DND-41 (cell line): ENCODE data around the gene IER2.

Experiments
- ATAC-seq: fragments of 200-7000 bp; cut with Tn5 transposase; 3 replicates; pipeline ENCODE4 v1.9.1; 2021; ENCODE audit warnings: low read depth; ENCODE audit not compliant: insufficient read depth
- DNase-seq: peaks from one replicate; pipeline ENCODE4 v3.0.0-alpha.2; 2020
- H2AFZ ChIP-seq: 2 replicates; pipeline ENCODE4 v1.6.0; 2012; ENCODE audit warnings: low read depth, low read length
- H3K27ac ChIP-seq: 2 replicates; pipeline ENCODE4 v1.5.1; 2012; ENCODE audit warnings: low read length, inconsistent platforms
- H3K27me3 ChIP-seq: fragments of 200-600 bp; sonication (generic); 2 replicates; pipeline ENCODE4 v1.6.0; 2012; ENCODE audit warnings: low read length, mild to moderate bottlenecking, inconsistent platforms; ENCODE audit not compliant: insufficient read depth, poor library complexity
- H3K36me3 ChIP-seq: 2 replicates; pipeline ENCODE4 v1.5.1; 2012; ENCODE audit warnings: low read length, inconsistent platforms; ENCODE audit not compliant: insufficient read depth
- H3K4me1 ChIP-seq: 2 replicates; pipeline ENCODE4 v1.5.1; 2012; ENCODE audit warnings: mild to moderate bottlenecking, low read length; ENCODE audit not compliant: insufficient read depth
- H3K4me2 ChIP-seq: 2 replicates; pipeline ENCODE4 v1.6.0; 2012; ENCODE audit warnings: mild to moderate bottlenecking, moderate library complexity, low read length, inconsistent platforms; ENCODE audit not compliant: insufficient read depth
- H3K4me3 ChIP-seq, 2 experiments: fragments of 200-600 bp in 1 of 2; shearing (Covaris generic) in 1 of 2; 2 replicates each; pipeline ENCODE4 v1.5.1; 2012 to 2016; ENCODE audit warnings: inconsistent platforms in 2 of 2, low read length in 2 of 2, mild to moderate bottlenecking in 2 of 2, low read depth in 1 of 2, moderate library complexity in 1 of 2
- H3K79me2 ChIP-seq: 2 replicates; pipeline ENCODE4 v1.6.0; 2012; ENCODE audit warnings: low read length, inconsistent platforms; ENCODE audit not compliant: insufficient read depth
- H3K9ac ChIP-seq: 2 replicates; pipeline ENCODE4 v1.6.0; 2012; ENCODE audit warnings: low read depth, mild to moderate bottlenecking, inconsistent platforms, low read length, moderate library complexity
- H3K9me3 ChIP-seq: 2 replicates; pipeline ENCODE4 v1.5.1; 2012; ENCODE audit warnings: low read length, moderate library complexity, mild to moderate bottlenecking, inconsistent platforms; ENCODE audit not compliant: insufficient read depth, severe bottlenecking
- H4K20me1 ChIP-seq: 2 replicates; pipeline ENCODE4 v1.6.0; 2012; ENCODE audit warnings: low read length; ENCODE audit not compliant: insufficient read depth
- CTCF ChIP-seq: IDR thresholded peaks from 2 replicates; pipeline ENCODE4 v1.5.1; 2012; ENCODE audit warnings: borderline replicate concordance, low read length, moderate library complexity, mild to moderate bottlenecking; ENCODE audit not compliant: poor library complexity, severe bottlenecking; ENCODE audit errors: extremely low read depth
- EZH2 ChIP-seq: IDR thresholded peaks from 3 replicates; pipeline ENCODE4 v1.6.1; 2012; ENCODE audit warnings: borderline replicate concordance, low read depth, mild to moderate bottlenecking, moderate library complexity, low read length, inconsistent platforms; ENCODE audit not compliant: severe bottlenecking

Gene IER2

GRCh38 chr19:13116282-13117175, 33.7 kb upstream of the IER2 start, which contains the start of gene TRMT1:
Gene TRMT1 (minus strand): TSS chr19:13116740. CDS start chr19:13116399, 341 bp downstream.
- Histone ChIP-seq H3K4me3 (peak within 1 kb of the TSS; percentile 58 to 72), H4K20me1 (peaks cover 28% of the 10 kb centered on the region), H3K4me1 (peaks cover 51% of the 10 kb centered on the region), H3K27ac (peak within 1 kb of the TSS; percentile 55), H3K79me2 (peaks cover 55% of the 10 kb centered on the region), H3K9me3 (no peaks in the 10 kb centered on the region), H3K9ac (peak within 1 kb of the TSS; percentile 59), H2AFZ (peak within 1 kb of the TSS; percentile 75), H3K4me2 (peak within 1 kb of the TSS; percentile 95), H3K27me3 (no peaks in the 10 kb centered on the region), H3K36me3 (peaks cover 47% of the 10 kb centered on the region)
- ATAC-seq (peak; percentile 70), DNase-seq (peak; percentile 94)
- TF ChIP-seq EZH2, result no peak

GRCh38 chr19:13117176-13117771, 32.9 kb upstream of the IER2 start:
- Histone ChIP-seq H3K27ac (peak overlapping the region; percentile 58), H3K9me3 (no peaks in the 10 kb centered on the region), H3K4me2 (peak overlapping the region; percentile 95), H3K4me3 (peak overlapping the region; percentile 58 to 72; a peak in 3 of 4 replicates), H3K36me3 (peaks cover 54% of the 10 kb centered on the region), H3K27me3 (no peaks in the 10 kb centered on the region), H3K9ac (peak overlapping the region; percentile 59), H3K79me2 (peaks cover 62% of the 10 kb centered on the region), H4K20me1 (peaks cover 35% of the 10 kb centered on the region), H3K4me1 (peaks cover 51% of the 10 kb centered on the region), H2AFZ (peak overlapping the region; percentile 47)
- TF ChIP-seq CTCF (no peak), EZH2 (no peak)
- DNase-seq (no peak), ATAC-seq (peak; percentile 7; the same call in 2 of the 3 replicates)

- DNase-seq (peak; percentile 92), ATAC-seq (peak; percentile 83)
- peaks cover 54% of the 10 kb centered on the region for H3K36me3 ChIP-seq
- H3K79me2 ChIP-seq, result peaks cover 68% of the 10 kb centered on the region
- H3K27me3 ChIP-seq, result no peaks in the 10 kb centered on the region
- H2AFZ ChIP-seq, result peak within 1 kb of the TSS; percentile 67
- TF ChIP-seq CTCF, result no peak
- TF ChIP-seq EZH2, result no peak
- peak within 1 kb of the TSS; percentile 72 to 99 for H3K4me3 ChIP-seq
- peaks cover 51% of the 10 kb centered on the region for H3K4me1 ChIP-seq
- H3K4me2 ChIP-seq, result peak within 1 kb of the TSS; percentile 95
- H3K9me3 ChIP-seq, result no peaks in the 10 kb centered on the region
- H3K27ac ChIP-seq, result peak within 1 kb of the TSS; percentile 83
- H3K9ac ChIP-seq, result peak within 1 kb of the TSS; percentile 95
- peaks cover 41% of the 10 kb centered on the region for H4K20me1 ChIP-seq
Measured at GRCh38 chr19:13117772-13118423, 32.3 kb upstream of the IER2 start, which contains the start of gene NACC1. Gene NACC1 (plus strand): TSS chr19:13118264. CDS start chr19:13135208, 16,944 bp downstream.
